ENCODE results near the gene LAMB1.
A peak's percentile ranks its signal among the peaks of the same experiment; 100 is the strongest.
"Not testable (repeated sequence)": the region's sequence is repeated elsewhere in the genome, so short reads cannot be mapped to it uniquely, and the experiment has no call there.

LAMB1 gene

GRCh38 chr7:107909445-107909844, 93.5 kb downstream of the LAMB1 start:
- H3K4me3 ChIP-seq (ENCODE audit: control insufficient read depth, low read depth, low read length), result no peak overlapping the region
- DNase-seq (ENCODE audit: low read depth), result no peak
- no peak for TF ChIP-seq CTCF (IDR thresholded peaks at IDR 0.05; ENCODE audit: control insufficient read depth, insufficient read depth, low read depth, low read length, missing control alignments)

- TF ChIP-seq CTCF (IDR thresholded peaks at IDR 0.05; ENCODE audit: control insufficient read depth, insufficient read depth, low read depth, low read length, missing control alignments), result no peak
- H3K4me3 ChIP-seq (ENCODE audit: control insufficient read depth, low read depth, low read length), result no peak overlapping the region
Observed at GRCh38 chr7:107907790-107908189, 95.2 kb downstream of the LAMB1 start.

GRCh38 chr7:107902381-107902780, 100.6 kb downstream of the LAMB1 start:
- no peak for DNase-seq (ENCODE audit: low read depth)
- H3K4me3 ChIP-seq (ENCODE audit: control insufficient read depth, low read depth, low read length), result no peak overlapping the region
- TF ChIP-seq CTCF (IDR thresholded peaks at IDR 0.05; ENCODE audit: control insufficient read depth, insufficient read depth, low read depth, low read length, missing control alignments), result no peak

More at GRCh38 chr7:107907790-107908189, 95.2 kb downstream of the LAMB1 start:
- no peak for DNase-seq (ENCODE audit: low read depth)

GRCh38 chr7:107900496-107901015, 102.4 kb downstream of the LAMB1 start:
- no peak overlapping the region for H3K4me3 ChIP-seq (ENCODE audit: control insufficient read depth, low read depth, low read length)
- TF ChIP-seq CTCF (IDR thresholded peaks at IDR 0.05; ENCODE audit: control insufficient read depth, insufficient read depth, low read depth, low read length, missing control alignments), result no peak
- DNase-seq (ENCODE audit: low read depth), result no peak

- no peak for DNase-seq (ENCODE audit: low read depth)
- no peak overlapping the region for H3K4me3 ChIP-seq (ENCODE audit: control insufficient read depth, low read depth, low read length)
- TF ChIP-seq CTCF (IDR thresholded peaks at IDR 0.05; ENCODE audit: control insufficient read depth, insufficient read depth, low read depth, low read length, missing control alignments), result no peak
Observed at GRCh38 chr7:107898997-107899594, 103.9 kb downstream of the LAMB1 start.

- DNase-seq (ENCODE audit: low read depth); H3K4me3 ChIP-seq (ENCODE audit: control insufficient read depth, low read depth, low read length): not testable (repeated sequence)
Observed at GRCh38 chr7:107892367-107892741, 110.6 kb downstream of the LAMB1 start.

GRCh38 chr7:107891636-107892366, 111.2 kb downstream of the LAMB1 start:
- TF ChIP-seq CTCF (IDR thresholded peaks at IDR 0.05; ENCODE audit: control insufficient read depth, insufficient read depth, low read depth, low read length, missing control alignments), result no peak
- H3K4me3 ChIP-seq (ENCODE audit: control insufficient read depth, low read depth, low read length), result peak overlapping the region; percentile 54
- no peak for DNase-seq (ENCODE audit: low read depth)

All from AG09309 (cell line).